Natural killer cell (primary cell): ENCODE measurements around the gene ALOXE3. TPM values are rescaled to one million over a fixed set of nuclear protein-coding genes. Genes with fewer than 3 reads are reported as not detected.

Source experiments
- ATAC-seq, 3 donors: fragments of 150-1000 bp in 2 of 3; fragments of 200-7000 bp in 1 of 3; cut with Tn5 transposase; 1 replicate in 1 of 3; 2 replicates in 2 of 3; pipeline ENCODE4 v1.10.0; 2021; ENCODE audit warnings: mild to moderate bottlenecking in 2 of 3, moderate library complexity in 2 of 3
- DNase-seq, 2 donors: peaks; one replicate each; pipeline versions ENCODE4 v3.0.0 to v3.0.0-alpha.2; 2013 to 2021; ENCODE audit warnings: mixed read lengths in 1 of 2
- H3K27ac ChIP-seq: one replicate; pipeline ENCODE4 v1.5.1; 2013; ENCODE audit warnings: mild to moderate bottlenecking, low read length
- H3K27me3 ChIP-seq: one replicate; pipeline ENCODE4 v1.6.1; 2013; ENCODE audit warnings: low read length; ENCODE audit not compliant: control insufficient read depth, insufficient read depth
- H3K36me3 ChIP-seq: one replicate; pipeline ENCODE4 v1.6.1; 2013; ENCODE audit warnings: low read length; ENCODE audit not compliant: control insufficient read depth, insufficient read depth
- H3K4me1 ChIP-seq: one replicate; pipeline ENCODE4 v1.6.1; 2013; ENCODE audit warnings: low read length; ENCODE audit not compliant: control insufficient read depth, insufficient read depth
- H3K4me3 ChIP-seq: one replicate; pipeline ENCODE4 v1.5.1; 2013; ENCODE audit warnings: low read length
- H3K9me3 ChIP-seq: one replicate; pipeline ENCODE4 v1.6.1; 2013; ENCODE audit warnings: low read length; ENCODE audit not compliant: control insufficient read depth, insufficient read depth
- H3K27ac Mint-ChIP-seq, 2 donors: one replicate each; pipeline ENCODE4 v1.8.0; 2022; ENCODE audit warnings: mild to moderate bottlenecking in 2 of 2, mixed read lengths in 2 of 2, moderate library complexity in 1 of 2
- H3K27me3 Mint-ChIP-seq, 2 donors: one replicate each; pipeline ENCODE4 v1.8.0; 2022; ENCODE audit warnings: low read depth in 2 of 2, mixed read lengths in 2 of 2
- H3K36me3 Mint-ChIP-seq: one replicate; pipeline ENCODE4 v1.8.0; 2022; ENCODE audit warnings: mixed read lengths
- H3K4me1 Mint-ChIP-seq, 2 donors: one replicate each; pipeline ENCODE4 v1.8.0; 2022; ENCODE audit warnings: mixed read lengths in 2 of 2
- H3K4me3 Mint-ChIP-seq: one replicate; pipeline ENCODE4 v1.8.0; 2022; ENCODE audit warnings: mild to moderate bottlenecking, moderate library complexity, mixed read lengths
- H3K9me3 Mint-ChIP-seq, 2 donors: one replicate each; pipeline ENCODE4 v1.8.0; 2022; ENCODE audit warnings: mixed read lengths in 2 of 2
- WGBS: methylation state at CpG from one replicate; pipeline ENCODE4 v1.1.7; 2013; ENCODE audit warnings: missing lambda C conversion rate; ENCODE audit not compliant: insufficient coverage; 5-methylcytosine and 5-hydroxymethylcytosine counted together
- intact Hi-C: fragments of 100-400 bp; cut with micrococcal nuclease; formaldehyde crosslinking; loops from one replicate; pipeline ENCODE4 v1.14.2; 2022
- total RNA-seq, 4 donors: library from RNA; stranded (reverse); fragments of 120-200 nt in 1 of 4; gene quantifications; one replicate each; pipeline versions ENCODE4 v1.2.3 to v1.2.4, GENCODE V29; 2013 to 2022
- TF ChIP-seq, protein P1 (sequence below): fragments of 200-600 bp; IDR thresholded peaks from one replicate; pipeline ENCODE4 v1.8.0; 2022; ENCODE audit warnings: antibody characterized with exemption

ALOXE3 gene
- total RNA-seq, 3 donors from 2014 or later (not counting 1 experiment from before 2014, with no cell fraction given) = not detected

DNA sequence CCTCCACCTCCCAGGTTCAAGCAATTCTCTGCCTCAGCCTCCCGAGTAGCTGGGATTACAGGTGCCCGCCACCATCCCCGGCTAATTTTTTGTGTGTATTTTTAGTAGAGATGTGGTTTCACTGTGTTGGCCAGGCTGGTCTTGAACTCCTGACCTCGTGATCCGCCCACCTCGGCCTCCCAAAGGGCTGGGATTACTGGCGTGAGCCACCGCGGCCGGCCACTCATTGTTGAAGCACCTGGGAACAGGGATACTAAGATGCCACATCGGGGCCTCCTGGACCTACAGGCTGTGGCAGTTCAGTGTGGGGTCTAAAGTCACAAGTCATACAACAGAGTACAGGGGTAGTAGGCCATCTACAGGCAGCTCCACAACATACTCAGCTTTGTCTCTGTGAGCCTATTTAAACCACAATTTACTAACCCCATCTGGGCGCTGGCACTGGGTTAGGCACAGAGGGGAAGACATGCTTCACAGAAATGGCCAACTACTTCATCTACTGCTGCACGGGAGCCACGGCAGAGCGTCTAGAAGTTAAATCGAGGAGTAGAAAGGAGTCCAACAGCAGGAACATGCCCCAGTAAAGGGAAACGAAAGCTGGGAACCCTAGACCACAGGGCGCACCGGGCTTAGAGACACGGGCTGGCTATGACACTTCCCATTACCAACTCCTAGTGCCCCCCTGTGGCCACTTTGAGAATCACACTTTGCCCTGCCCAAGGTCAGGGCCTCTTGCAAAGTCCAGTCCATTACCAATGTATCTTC, 40.1 kb upstream of the ALOXE3 start:
- Mint-ChIP-seq H3K4me1 (peaks cover 38 to 47% of the 10 kb centered on the region in 2 donors), H3K36me3 (no peaks in the 10 kb centered on the region), H3K9me3 (no peaks in the 10 kb centered on the region), H3K4me3 (peak overlapping the region; percentile 67), H3K27ac (no peak overlapping the region), H3K27me3 (no peaks in the 10 kb centered on the region)
- 53% methylated on average over 19 of the region's 20 CpGs for WGBS
- H3K36me3 ChIP-seq = peaks cover 28% of the 10 kb centered on the region
- no peaks in the 10 kb centered on the region for H3K27me3 ChIP-seq
- no peaks in the 10 kb centered on the region for H3K9me3 ChIP-seq
- peak overlapping the region; percentile 80 for H3K27ac ChIP-seq
- DNase-seq (peak; percentile 87 to 92), ATAC-seq (peak; percentile 14 to 43 (median 28))
- TF ChIP-seq, protein P1, sequence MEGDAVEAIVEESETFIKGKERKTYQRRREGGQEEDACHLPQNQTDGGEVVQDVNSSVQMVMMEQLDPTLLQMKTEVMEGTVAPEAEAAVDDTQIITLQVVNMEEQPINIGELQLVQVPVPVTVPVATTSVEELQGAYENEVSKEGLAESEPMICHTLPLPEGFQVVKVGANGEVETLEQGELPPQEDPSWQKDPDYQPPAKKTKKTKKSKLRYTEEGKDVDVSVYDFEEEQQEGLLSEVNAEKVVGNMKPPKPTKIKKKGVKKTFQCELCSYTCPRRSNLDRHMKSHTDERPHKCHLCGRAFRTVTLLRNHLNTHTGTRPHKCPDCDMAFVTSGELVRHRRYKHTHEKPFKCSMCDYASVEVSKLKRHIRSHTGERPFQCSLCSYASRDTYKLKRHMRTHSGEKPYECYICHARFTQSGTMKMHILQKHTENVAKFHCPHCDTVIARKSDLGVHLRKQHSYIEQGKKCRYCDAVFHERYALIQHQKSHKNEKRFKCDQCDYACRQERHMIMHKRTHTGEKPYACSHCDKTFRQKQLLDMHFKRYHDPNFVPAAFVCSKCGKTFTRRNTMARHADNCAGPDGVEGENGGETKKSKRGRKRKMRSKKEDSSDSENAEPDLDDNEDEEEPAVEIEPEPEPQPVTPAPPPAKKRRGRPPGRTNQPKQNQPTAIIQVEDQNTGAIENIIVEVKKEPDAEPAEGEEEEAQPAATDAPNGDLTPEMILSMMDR = peak; percentile 92
- intact Hi-C loops = loop anchor here (1.0 to 10.0 kb wide), 4 partner anchors 14 to 796 kb away; no protein-coding TSS in a partner anchor
- H3K4me1 ChIP-seq = peaks cover 85% of the 10 kb centered on the region
- no peak overlapping the region for H3K4me3 ChIP-seq

DNA sequence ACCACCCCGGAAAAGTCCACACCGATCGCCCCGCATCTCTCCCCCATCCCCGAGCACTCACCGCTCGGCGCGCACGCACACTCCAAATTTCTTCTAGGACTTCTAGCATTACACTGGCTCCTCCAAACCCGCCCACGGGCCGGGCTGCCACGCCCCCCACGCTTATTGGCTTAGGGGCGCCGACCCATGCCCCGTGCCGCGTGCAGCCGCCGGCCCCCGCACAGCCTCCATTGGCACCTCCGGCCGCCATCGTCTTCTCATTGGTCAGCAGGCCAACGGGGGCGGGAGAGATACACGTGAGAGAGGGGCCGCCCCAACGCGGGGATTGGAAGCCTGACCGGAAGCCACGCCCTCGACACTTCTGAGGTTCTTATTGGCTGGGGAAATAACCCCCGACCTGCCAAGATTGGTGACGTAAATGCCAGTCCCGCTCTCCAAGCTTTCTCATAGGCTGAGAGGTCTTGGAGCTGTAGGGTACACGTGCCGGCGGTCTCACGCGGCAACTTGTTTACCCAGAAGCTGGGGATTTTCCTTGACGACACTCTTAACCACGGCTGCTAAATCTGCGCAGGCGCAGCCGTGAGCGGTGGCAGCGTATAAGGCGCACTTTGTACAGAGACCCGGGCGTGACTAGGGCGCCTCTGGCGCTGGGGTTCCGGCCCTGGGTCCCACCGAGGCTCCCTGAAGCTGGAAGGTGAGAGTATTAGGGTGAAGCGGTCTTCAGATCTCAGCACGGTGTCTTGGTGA, 38.1 kb upstream of the ALOXE3 start:
- H3K9me3 Mint-ChIP-seq = no peaks in the 10 kb centered on the region
- TF ChIP-seq, protein P1 = no peak
- ATAC-seq (peak; percentile 65 to 92 (median 76)), DNase-seq (peak; percentile 100)
- H3K36me3 Mint-ChIP-seq = no peaks in the 10 kb centered on the region
- H3K4me3 Mint-ChIP-seq = no peak overlapping the region
- peak overlapping the region; percentile 100 for H3K27ac ChIP-seq
- H3K4me1 ChIP-seq = peaks cover 90% of the 10 kb centered on the region
- peaks cover 24% of the 10 kb centered on the region for H3K36me3 ChIP-seq
- WGBS = under 1% methylated on average over 59 of the region's 59 CpGs
- H3K9me3 ChIP-seq = no peaks in the 10 kb centered on the region
- H3K27me3 ChIP-seq = no peaks in the 10 kb centered on the region
- H3K4me1 Mint-ChIP-seq = peaks cover 33 to 54% of the 10 kb centered on the region in 2 donors
- H3K27me3 Mint-ChIP-seq = no peaks in the 10 kb centered on the region
- H3K4me3 ChIP-seq = peak overlapping the region; percentile 47
- intact Hi-C loops = loop anchor here (1.0 to 10.0 kb wide), 4 partner anchors 17 to 798 kb away; partner anchors contain the start of genes CTC1 and PFAS
- no peak overlapping the region for H3K27ac Mint-ChIP-seq

GRCh38 chr17:8155996-8156245, 37.6 kb upstream of the ALOXE3 start:
- Mint-ChIP-seq H3K4me1 (peaks cover 28 to 52% of the 10 kb centered on the region in 2 donors), H3K4me3 (no peak overlapping the region), H3K27me3 (no peaks in the 10 kb centered on the region), H3K9me3 (no peaks in the 10 kb centered on the region), H3K36me3 (no peaks in the 10 kb centered on the region), H3K27ac (no peak overlapping the region)
- H3K4me3 ChIP-seq = peak overlapping the region; percentile 47
- no peak for ATAC-seq
- intact Hi-C loops = loop anchor here (1.0 to 10.0 kb wide), 4 partner anchors 17 to 799 kb away; partner anchors contain the start of genes CTC1 and PFAS
- H3K4me1 ChIP-seq = peaks cover 90% of the 10 kb centered on the region
- 3% methylated on average over 11 of the region's 11 CpGs for WGBS
- TF ChIP-seq, protein P1 = no peak
- peaks cover 19% of the 10 kb centered on the region for H3K36me3 ChIP-seq
- H3K27me3 ChIP-seq = no peaks in the 10 kb centered on the region
- peak overlapping the region; percentile 91 for H3K27ac ChIP-seq
- H3K9me3 ChIP-seq = no peaks in the 10 kb centered on the region
- DNase-seq = no peak
